SH-SY5Y (cell line): ENCODE data around the gene E2F2.

Experiments used
- GATA2 ChIP-seq: IDR thresholded peaks from 2 replicates; pipeline ENCODE4 v1.6.1; 2011; ENCODE audit warnings: mild to moderate bottlenecking, low read depth, low read length
- GATA3 ChIP-seq: IDR thresholded peaks from 2 replicates; pipeline ENCODE4 v1.6.1; 2011; ENCODE audit warnings: low read depth, mild to moderate bottlenecking, low read length, moderate library complexity

DNA sequence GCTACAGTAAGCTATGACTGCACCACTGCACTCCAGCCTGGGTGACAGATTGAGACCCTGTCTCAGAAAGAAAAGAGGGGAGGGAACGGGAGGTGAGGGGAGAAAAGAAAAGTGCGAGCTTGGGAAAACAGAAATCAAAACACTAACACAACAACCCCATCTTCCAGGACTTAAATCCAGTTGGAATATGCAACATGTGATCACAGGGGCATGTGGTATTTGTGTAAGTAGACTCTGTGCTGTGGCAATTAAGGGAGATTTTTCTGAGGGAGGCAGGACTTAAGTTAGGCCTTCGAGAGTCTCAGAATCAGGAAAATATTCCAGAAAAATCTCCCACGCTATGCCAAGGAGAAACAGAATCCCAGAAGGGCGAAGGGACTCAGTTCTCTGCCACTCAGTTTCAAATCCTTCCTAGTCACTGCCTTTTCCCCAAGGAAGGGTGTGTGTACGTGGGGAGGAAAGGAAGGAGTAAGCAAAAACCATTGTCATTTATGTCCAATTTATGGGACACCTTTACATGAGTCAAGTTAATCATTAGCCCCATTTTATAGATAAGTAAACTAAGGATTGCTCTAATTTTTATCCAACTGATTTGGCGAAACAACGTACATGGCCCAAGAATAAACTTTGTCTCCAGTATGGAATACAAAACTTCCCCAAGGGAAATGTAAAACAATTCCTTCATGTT is 16.0 kb upstream of the E2F2 start:
- TF ChIP-seq GATA3, result no peak
- no peak for TF ChIP-seq GATA2
